Endothelial cell of umbilical vein (primary cell): ENCODE results near the gene RPS21.

ENCODE experiments used
- CTCF ChIP-seq, 2 donors: IDR thresholded peaks; 1 replicate in 1 of 2; 2 replicates in 1 of 2; pipeline ENCODE4 v1.5.1; 2011; ENCODE audit warnings: low read length in 2 of 2, mild to moderate bottlenecking in 2 of 2, moderate library complexity in 2 of 2, control low read depth in 1 of 2, inconsistent platforms in 1 of 2, low read depth in 1 of 2; ENCODE audit not compliant: insufficient read depth in 1 of 2; ENCODE audit errors: extremely low read depth in 1 of 2
- EZH2 ChIP-seq: IDR thresholded peaks from 2 replicates; pipeline ENCODE4 v1.6.1; 2012; ENCODE audit warnings: borderline replicate concordance, low read depth, mild to moderate bottlenecking, moderate library complexity, low read length, inconsistent platforms; ENCODE audit not compliant: severe bottlenecking
- FOS ChIP-seq: IDR thresholded peaks from 2 replicates; pipeline ENCODE4 v1.6.1; 2011; ENCODE audit warnings: mild to moderate bottlenecking, low read length, moderate library complexity, borderline replicate concordance; ENCODE audit not compliant: insufficient read depth
- GATA2 ChIP-seq: IDR thresholded peaks from 2 replicates; pipeline ENCODE4 v1.7.0; 2011; ENCODE audit warnings: low read depth, mild to moderate bottlenecking, moderate library complexity, mixed read lengths, low read length; ENCODE audit not compliant: insufficient read length, insufficient read depth
- JUN ChIP-seq: IDR thresholded peaks from 2 replicates; pipeline ENCODE4 v1.6.1; 2011; ENCODE audit warnings: borderline replicate concordance, low read depth; ENCODE audit not compliant: insufficient read length, insufficient read depth
- MAX ChIP-seq: IDR thresholded peaks from 2 replicates; pipeline ENCODE4 v1.6.1; 2011; ENCODE audit not compliant: insufficient read depth, insufficient read length
- MYC ChIP-seq: IDR thresholded peaks from one replicate; pipeline ENCODE4 v1.6.1; 2011; ENCODE audit warnings: mild to moderate bottlenecking, low read depth, low read length
- POLR2A ChIP-seq: IDR thresholded peaks from 2 replicates; pipeline ENCODE4 v1.6.1; 2012; ENCODE audit warnings: low read depth, mild to moderate bottlenecking, control low read depth, low read length
- POLR2AphosphoS5 ChIP-seq: IDR thresholded peaks from 2 replicates; pipeline ENCODE4 v1.6.1; 2012; ENCODE audit warnings: low read depth, mild to moderate bottlenecking, control low read depth, low read length, moderate library complexity; ENCODE audit not compliant: insufficient read depth

GRCh38 chr20:62437927-62438326 lies 51.0 kb downstream of the RPS21 start:
- no peak for TF ChIP-seq CTCF (IDR thresholded peaks at IDR 0.05; ENCODE audit: extremely low read depth in 1 of 2, insufficient read depth in 1 of 2, low read depth in 1 of 2, low read length in 2 of 2)
- no peak for TF ChIP-seq POLR2A
- TF ChIP-seq EZH2: no peak
- no peak for TF ChIP-seq POLR2AphosphoS5
- no peak for TF ChIP-seq MAX
- no peak for TF ChIP-seq GATA2
- no peak for TF ChIP-seq MYC
- TF ChIP-seq JUN: no peak
- no peak for TF ChIP-seq FOS
